ENCODE data around the gene SLC13A1.
A peak's percentile ranks its signal among the peaks of the same experiment; 100 is the strongest.
"Not testable (repeated sequence)": the region's sequence is repeated elsewhere in the genome, so short reads cannot be mapped to it uniquely, and the experiment has no call there.

SLC13A1 gene

GRCh38 chr7:123126691-123127090, 73.1 kb downstream of the SLC13A1 start:
- no peak for DNase-seq (ENCODE audit: low read depth)

GRCh38 chr7:123126171-123126570, 73.6 kb downstream of the SLC13A1 start:
- DNase-seq (ENCODE audit: low read depth): no peak

GRCh38 chr7:123125231-123125630, 74.5 kb downstream of the SLC13A1 start:
- no peak for DNase-seq (ENCODE audit: low read depth)

- DNase-seq (ENCODE audit: low read depth): no peak
Measured at GRCh38 chr7:123122916-123123315, 76.9 kb downstream of the SLC13A1 start.

GRCh38 chr7:123120286-123120685, 79.5 kb downstream of the SLC13A1 start:
- peak; percentile 52 for DNase-seq (ENCODE audit: low read depth)

- no peak for DNase-seq (ENCODE audit: low read depth)
Measured at GRCh38 chr7:123115331-123115730, 84.4 kb downstream of the SLC13A1 start.

GRCh38 chr7:123114288-123114687, 85.5 kb downstream of the SLC13A1 start:
- no peak for DNase-seq (ENCODE audit: low read depth)

GRCh38 chr7:123112833-123113232, 86.9 kb downstream of the SLC13A1 start:
- no peak for DNase-seq (ENCODE audit: low read depth)

GRCh38 chr7:123099712-123100111, 100.1 kb downstream of the SLC13A1 start:
- DNase-seq (ENCODE audit: low read depth): no peak

GRCh38 chr7:123096976-123097375, 102.8 kb downstream of the SLC13A1 start:
- no peak for DNase-seq (ENCODE audit: low read depth)

- no peak for DNase-seq (ENCODE audit: low read depth)
Measured at GRCh38 chr7:123096434-123096833, 103.3 kb downstream of the SLC13A1 start.

GRCh38 chr7:123090456-123090855, 109.3 kb downstream of the SLC13A1 start:
- no peak for DNase-seq (ENCODE audit: low read depth)

GRCh38 chr7:123086910-123087309, 112.9 kb downstream of the SLC13A1 start:
- not testable (repeated sequence) for DNase-seq (ENCODE audit: low read depth)

- DNase-seq (ENCODE audit: low read depth): not testable (repeated sequence)
Measured at GRCh38 chr7:123084861-123085260, 114.9 kb downstream of the SLC13A1 start.

- no peak for DNase-seq (ENCODE audit: low read depth)
Measured at GRCh38 chr7:123079021-123079420, 120.7 kb downstream of the SLC13A1 start.

GRCh38 chr7:123075838-123076467, 123.8 kb downstream of the SLC13A1 start:
- DNase-seq (ENCODE audit: low read depth): no peak

- no peak for DNase-seq (ENCODE audit: low read depth)
Measured at GRCh38 chr7:123070702-123071286, 129.0 kb downstream of the SLC13A1 start.

- DNase-seq (ENCODE audit: low read depth): no peak
Measured at GRCh38 chr7:123067814-123068213, 132.0 kb downstream of the SLC13A1 start.

Measured in HS-5 (cell line).